BJ (cell line): ENCODE data around the gene COL24A1. TPM values are rescaled to one million over a fixed set of nuclear protein-coding genes. Genes with fewer than 3 reads are reported as not detected.
A peak's percentile ranks its signal among the peaks of the same experiment; 100 is the strongest.
"Not testable (repeated sequence)": the region's sequence is repeated elsewhere in the genome, so short reads cannot be mapped to it uniquely, and the experiment has no call there.

Source experiments
- CTCF ChIA-PET: fragments of 350-600 bp; formaldehyde crosslinking; extraction: SDS; loops from one replicate; lab custom pipeline; 2021; ENCODE audit warnings: antibody characterized with exemption, inconsistent platforms; lab: Yijun Ruan, JAX
- POLR2A ChIA-PET: fragments of 300-600 bp; sonication (Branson Sonifier 250); formaldehyde crosslinking; extraction: SDS; loops from one replicate; lab custom pipeline; 2021; ENCODE audit warnings: antibody characterized with exemption; lab: Charles Lee
- DNase-seq: peaks from one replicate; pipeline ENCODE4 v3.0.0-alpha.2; 2011; ENCODE audit warnings: low read depth
- H3K27me3 ChIP-seq: 2 replicates; pipeline ENCODE4 v1.6.0; 2011; ENCODE audit warnings: low read length; ENCODE audit not compliant: control insufficient read depth, insufficient read depth
- H3K36me3 ChIP-seq: 2 replicates; pipeline ENCODE4 v1.5.1; 2011; ENCODE audit warnings: low read length; ENCODE audit not compliant: control insufficient read depth, insufficient read depth
- H3K4me3 ChIP-seq: 2 replicates; pipeline ENCODE4 v1.5.1; 2011; ENCODE audit warnings: low read depth, mild to moderate bottlenecking, control low read depth, low read length
- polyA plus RNA-seq: library from polyadenylated mRNA; depleted of rRNA; stranded (reverse); fragments of >200 nt; gene quantifications from 2 replicates; pipeline ENCODE4 v1.2.3, GENCODE V29; 2011
- TF ChIP-seq, protein P1 (sequence below): IDR thresholded peaks from 2 replicates; pipeline ENCODE4 v1.5.1; 2011; ENCODE audit warnings: low read depth, mild to moderate bottlenecking, control low read depth, inconsistent platforms, low read length, moderate library complexity; ENCODE audit not compliant: insufficient read depth

Gene COL24A1
- polyA plus RNA-seq, 1 experiment, result 0.28 TPM

DNA sequence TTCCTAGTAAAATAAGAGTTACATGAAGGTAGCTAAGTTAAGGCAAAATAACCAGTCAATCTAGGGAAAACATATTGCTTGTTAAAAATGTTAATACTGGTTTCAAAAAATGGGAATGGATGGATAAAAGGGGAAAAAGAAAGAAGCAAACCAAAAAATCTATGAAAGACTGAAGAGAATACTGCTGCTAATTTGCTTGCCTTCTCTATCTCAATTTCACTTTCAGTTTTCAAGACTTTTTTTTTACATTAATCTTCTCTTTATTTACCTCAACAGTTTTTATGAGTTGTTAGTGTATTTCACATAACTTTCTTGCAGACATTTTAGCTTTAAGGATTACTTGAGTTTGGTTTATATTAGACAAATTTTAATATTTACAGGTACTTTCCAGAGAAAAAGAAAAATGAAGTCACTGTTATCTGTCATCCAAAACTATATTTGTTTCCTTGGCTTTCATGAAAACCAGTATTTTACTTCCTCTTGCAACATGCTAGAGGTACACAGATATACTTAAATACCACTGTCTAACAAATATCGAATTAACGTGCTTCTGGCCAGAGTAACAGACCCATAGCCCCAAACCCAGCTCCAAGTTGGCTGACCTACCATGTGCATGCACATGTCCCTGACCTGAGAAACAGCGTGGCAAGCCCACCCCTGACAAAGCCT is 70.7 kb downstream of the COL24A1 start:
- Histone ChIP-seq H3K36me3 (no peaks in the 10 kb centered on the region), H3K27me3 (no peaks in the 10 kb centered on the region), H3K4me3 (no peak overlapping the region)
- POLR2A ChIA-PET, result no interaction called here
- TF ChIP-seq, protein P1, sequence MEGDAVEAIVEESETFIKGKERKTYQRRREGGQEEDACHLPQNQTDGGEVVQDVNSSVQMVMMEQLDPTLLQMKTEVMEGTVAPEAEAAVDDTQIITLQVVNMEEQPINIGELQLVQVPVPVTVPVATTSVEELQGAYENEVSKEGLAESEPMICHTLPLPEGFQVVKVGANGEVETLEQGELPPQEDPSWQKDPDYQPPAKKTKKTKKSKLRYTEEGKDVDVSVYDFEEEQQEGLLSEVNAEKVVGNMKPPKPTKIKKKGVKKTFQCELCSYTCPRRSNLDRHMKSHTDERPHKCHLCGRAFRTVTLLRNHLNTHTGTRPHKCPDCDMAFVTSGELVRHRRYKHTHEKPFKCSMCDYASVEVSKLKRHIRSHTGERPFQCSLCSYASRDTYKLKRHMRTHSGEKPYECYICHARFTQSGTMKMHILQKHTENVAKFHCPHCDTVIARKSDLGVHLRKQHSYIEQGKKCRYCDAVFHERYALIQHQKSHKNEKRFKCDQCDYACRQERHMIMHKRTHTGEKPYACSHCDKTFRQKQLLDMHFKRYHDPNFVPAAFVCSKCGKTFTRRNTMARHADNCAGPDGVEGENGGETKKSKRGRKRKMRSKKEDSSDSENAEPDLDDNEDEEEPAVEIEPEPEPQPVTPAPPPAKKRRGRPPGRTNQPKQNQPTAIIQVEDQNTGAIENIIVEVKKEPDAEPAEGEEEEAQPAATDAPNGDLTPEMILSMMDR, result no peak
- CTCF ChIA-PET, result no interaction called here
- DNase-seq, result no peak

- TF ChIP-seq, protein P1, result no peak
- CTCF ChIA-PET, result no interaction called here
- Histone ChIP-seq H3K4me3 (no peak overlapping the region), H3K27me3 (no peaks in the 10 kb centered on the region), H3K36me3 (no peaks in the 10 kb centered on the region)
- POLR2A ChIA-PET, result interaction anchor here (0.6 kb wide), 1 partner anchor 501 kb away, joined by 3 read pairs; no protein-coding TSS in a partner anchor
- no peak for DNase-seq
Observed at GRCh38 chr1:86084998-86085397, 71.6 kb downstream of the COL24A1 start.

GRCh38 chr1:86082183-86082582 is 74.4 kb downstream of the COL24A1 start:
- DNase-seq, result no peak
- Histone ChIP-seq H3K4me3 (no peak overlapping the region), H3K27me3 (no peaks in the 10 kb centered on the region), H3K36me3 (no peaks in the 10 kb centered on the region)
- POLR2A ChIA-PET, result no interaction called here
- TF ChIP-seq, protein P1, result 0 out of 2 replicates have a peak, but pooled peaks have one; percentile 14
- CTCF ChIA-PET, result no interaction called here

DNA sequence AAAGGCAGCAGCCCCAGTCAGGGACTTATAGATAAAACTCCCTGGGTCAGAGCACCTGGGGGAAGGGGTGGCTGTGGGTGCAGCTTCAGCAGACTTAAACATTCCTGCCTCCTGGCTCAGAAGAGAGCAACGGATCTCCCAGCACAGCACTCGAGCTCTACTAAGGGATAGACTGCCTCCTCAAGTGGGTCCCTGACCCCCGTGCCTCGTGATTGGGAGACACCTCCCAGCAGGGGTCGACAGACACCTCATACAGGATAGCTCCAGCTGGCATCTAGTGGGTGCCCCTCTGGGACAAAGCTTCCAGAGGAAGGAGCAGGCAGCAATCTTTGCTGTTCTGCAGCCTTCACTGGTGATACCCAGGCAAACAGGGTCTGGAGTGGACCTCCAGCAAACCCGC is 84.1 kb downstream of the COL24A1 start:
- H3K27me3 ChIP-seq, CTCF ChIA-PET, H3K4me3 ChIP-seq, DNase-seq, POLR2A ChIA-PET, H3K36me3 ChIP-seq: not testable (repeated sequence)

- DNase-seq, H3K27me3 ChIP-seq, H3K36me3 ChIP-seq, CTCF ChIA-PET, POLR2A ChIA-PET, H3K4me3 ChIP-seq: not testable (repeated sequence)
Observed at GRCh38 chr1:86071870-86072269, 84.7 kb downstream of the COL24A1 start.

GRCh38 chr1:86069757-86070145 is 86.8 kb downstream of the COL24A1 start:
- DNase-seq, result no peak
- TF ChIP-seq, protein P1, result no peak
- H3K27me3 ChIP-seq, result no peaks in the 10 kb centered on the region
- no peaks in the 10 kb centered on the region for H3K36me3 ChIP-seq
- POLR2A ChIA-PET, result no interaction called here
- CTCF ChIA-PET, result no interaction called here
- H3K4me3 ChIP-seq, result no peak overlapping the region
